Stomach (tissue), 9 donors: Measurements from ENCODE around the gene CASQ1. TPM values are rescaled to one million over a fixed set of nuclear protein-coding genes. Genes with fewer than 3 reads are reported as not detected.

Experiments
- DNase-seq, 2 donors: peaks; one replicate each; pipeline versions ENCODE4 v3.0.0 to v3.0.0-alpha.2; 2013 to 2019
- H3K27ac ChIP-seq, 5 donors: fragments of 200-600 bp in 4 of 5; sonication (generic) in 4 of 5; one replicate each; pipeline ENCODE4 v1.5.1; 2013 to 2019; ENCODE audit warnings: mild to moderate bottlenecking in 1 of 5, moderate library complexity in 1 of 5
- H3K27me3 ChIP-seq, 3 donors: fragments of 200-600 bp; sonication (generic); one replicate each; pipeline ENCODE4 v1.5.1; 2017 to 2019; ENCODE audit warnings: mixed run types in 1 of 3
- H3K36me3 ChIP-seq, 4 donors: fragments of 200-600 bp; sonication (generic); 1 replicate in 3 of 4; 2 replicates in 1 of 4; pipeline ENCODE4 v1.5.1; 2016 to 2019
- H3K4me1 ChIP-seq, 4 donors: fragments of 200-600 bp; sonication (generic); one replicate each; pipeline ENCODE4 v1.5.1; 2016 to 2019
- H3K4me3 ChIP-seq, 4 donors: fragments of 200-600 bp; sonication (generic) in 3 of 4; one replicate each; pipeline ENCODE4 v1.5.1; 2016 to 2019; ENCODE audit warnings: mild to moderate bottlenecking in 1 of 4
- H3K9me3 ChIP-seq, 4 donors: fragments of 200-600 bp; sonication (generic); one replicate each; pipeline ENCODE4 v1.5.1; 2016 to 2019
- EP300 ChIP-seq: sonication (generic); formaldehyde crosslinking; IDR thresholded peaks from one replicate; pipeline ENCODE4 v1.6.1; 2017; ENCODE audit warnings: antibody characterized with exemption
- POLR2A ChIP-seq, 4 donors: fragments of 450-650 bp; IDR thresholded peaks; one replicate each; pipeline ENCODE4 v1.6.1; 2016; ENCODE audit warnings: antibody characterized with exemption in 4 of 4, control low read depth in 2 of 4, mild to moderate bottlenecking in 1 of 4, moderate library complexity in 1 of 4
- POLR2AphosphoS5 ChIP-seq, 3 donors: sonication (generic); formaldehyde crosslinking; IDR thresholded peaks; one replicate each; pipeline ENCODE4 v1.6.1; 2016; ENCODE audit warnings: antibody characterized with exemption in 3 of 3
- WGBS, 5 donors: extraction: QIAGEN DNeasy Blood & Tissue Kit in 3 of 5; methylation state at CpG; one replicate each; pipeline versions ENCODE4 v1.1.5 to v1.1.7; 2013 to 2018; 5-methylcytosine and 5-hydroxymethylcytosine counted together
- intact Hi-C: fragments of 100-400 bp; cut with DNase I; formaldehyde crosslinking; loops from one replicate; pipeline ENCODE4 v1.15.1; 2023; ENCODE audit warnings: low total_unique reads
- polyA plus RNA-seq, 3 donors: library from polyadenylated mRNA; stranded (reverse); fragments of 200-250 nt; gene quantifications; one replicate each; pipeline ENCODE4 v1.2.3, GENCODE V29; 2013
- total RNA-seq, 5 donors: library from RNA; depleted of rRNA; stranded (reverse); fragments of >200 nt; gene quantifications; one replicate each; pipeline versions ENCODE4 v1.1.0 to v1.2.3, GENCODE V29; 2014 to 2016
- TF ChIP-seq, protein P1 (sequence below), 7 experiments: fragments of 450-650 bp in 4 of 7; fragments of 200-600 bp in 3 of 7; sonication (generic) in 3 of 7; IDR thresholded peaks; one replicate each; pipeline ENCODE4 v1.5.1; 2016 to 2019; ENCODE audit warnings: antibody characterized with exemption in 7 of 7, control low read depth in 2 of 7, mild to moderate bottlenecking in 1 of 7
- donor health status: healthy with polysubstance abuse.
- donor health status: Bipolar disorder and iron deficiency.
- donor health status: healthy.

The CASQ1 gene
- total and polyA plus RNA-seq, 8 donors: 0.48 to 0.61 (median 0.55) TPM; not detected in 5

DNA sequence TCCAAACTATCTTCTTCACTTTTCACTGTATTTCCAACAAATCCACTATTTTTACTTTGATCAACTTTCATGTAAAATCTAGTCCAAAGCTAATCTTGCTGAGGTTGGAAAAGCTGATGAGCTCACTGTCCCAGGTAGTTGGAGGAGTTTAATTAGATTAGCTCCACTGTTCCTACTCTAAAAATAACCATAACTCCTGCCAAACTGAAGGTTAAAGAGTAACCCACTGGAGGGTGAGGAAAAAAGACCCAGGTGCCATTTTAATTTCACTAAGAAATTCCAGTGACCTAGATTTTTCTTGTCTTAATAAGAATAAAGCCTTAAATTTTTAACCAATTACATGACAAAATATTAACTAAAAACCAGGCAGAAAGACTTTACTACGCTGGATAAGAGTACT, 56.7 kb downstream of the CASQ1 start:
- Histone ChIP-seq H3K4me1 (peaks cover 5 to 70% (median 23%) of the 10 kb centered on the region in 4 donors), H3K4me3 (no peak overlapping the region), H3K9me3 (no peaks in the 10 kb centered on the region), H3K36me3 (peaks cover 11 to 29% (median 26%) of the 10 kb centered on the region in 4 donors), H3K27ac (no peak overlapping the region), H3K27me3 (no peaks in the 10 kb centered on the region)
- no peak for DNase-seq
- intact Hi-C loops: no loop called here
- WGBS, 5 donors: 88 to 100% (median 94%) methylated on average over 1 of the region's 1 CpG
- TF ChIP-seq EP300 (no peak), POLR2AphosphoS5 (IDR thresholded peaks at IDR 0.05) (no peak), POLR2A (IDR thresholded peaks at IDR 0.05) (no peak)
- TF ChIP-seq, protein P1, sequence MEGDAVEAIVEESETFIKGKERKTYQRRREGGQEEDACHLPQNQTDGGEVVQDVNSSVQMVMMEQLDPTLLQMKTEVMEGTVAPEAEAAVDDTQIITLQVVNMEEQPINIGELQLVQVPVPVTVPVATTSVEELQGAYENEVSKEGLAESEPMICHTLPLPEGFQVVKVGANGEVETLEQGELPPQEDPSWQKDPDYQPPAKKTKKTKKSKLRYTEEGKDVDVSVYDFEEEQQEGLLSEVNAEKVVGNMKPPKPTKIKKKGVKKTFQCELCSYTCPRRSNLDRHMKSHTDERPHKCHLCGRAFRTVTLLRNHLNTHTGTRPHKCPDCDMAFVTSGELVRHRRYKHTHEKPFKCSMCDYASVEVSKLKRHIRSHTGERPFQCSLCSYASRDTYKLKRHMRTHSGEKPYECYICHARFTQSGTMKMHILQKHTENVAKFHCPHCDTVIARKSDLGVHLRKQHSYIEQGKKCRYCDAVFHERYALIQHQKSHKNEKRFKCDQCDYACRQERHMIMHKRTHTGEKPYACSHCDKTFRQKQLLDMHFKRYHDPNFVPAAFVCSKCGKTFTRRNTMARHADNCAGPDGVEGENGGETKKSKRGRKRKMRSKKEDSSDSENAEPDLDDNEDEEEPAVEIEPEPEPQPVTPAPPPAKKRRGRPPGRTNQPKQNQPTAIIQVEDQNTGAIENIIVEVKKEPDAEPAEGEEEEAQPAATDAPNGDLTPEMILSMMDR (IDR thresholded peaks at IDR 0.05): no peak

DNA sequence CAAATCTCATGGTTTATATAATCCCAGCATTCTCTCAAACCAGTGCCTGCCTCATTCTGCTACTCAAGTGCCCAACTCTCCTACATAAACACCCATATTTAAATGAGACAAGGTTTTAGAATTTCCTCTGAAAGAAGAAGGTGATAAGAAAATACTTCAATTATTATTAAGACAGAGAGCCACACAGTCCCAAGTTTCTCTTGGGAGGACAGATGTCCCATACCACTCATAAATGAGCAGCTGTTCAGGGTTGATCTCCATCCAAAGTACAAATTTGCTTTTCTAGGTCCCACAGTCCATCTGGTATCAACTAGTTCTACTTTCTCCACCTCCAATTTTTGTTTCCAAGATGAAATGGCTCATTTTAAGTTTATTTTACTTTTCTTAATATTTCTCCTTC, 60.6 kb downstream of the CASQ1 start:
- intact Hi-C loops: loop anchor here (5.0 kb wide), 1 partner anchor 59 kb away; the partner anchor contains the start of gene CASQ1
- TF ChIP-seq, protein P1 (IDR thresholded peaks at IDR 0.05): no peak
- no peak for TF ChIP-seq EP300
- no peak for TF ChIP-seq POLR2A (IDR thresholded peaks at IDR 0.05)
- no peak for TF ChIP-seq POLR2AphosphoS5 (IDR thresholded peaks at IDR 0.05)
- Histone ChIP-seq H3K27ac (peak overlapping the region in 1 of 5 donors; percentile 62), H3K9me3 (no peaks in the 10 kb centered on the region), H3K27me3 (no peaks in the 10 kb centered on the region), H3K36me3 (peaks cover 0 to 19% (median 14%) of the 10 kb centered on the region in 4 donors), H3K4me1 (peaks cover 6 to 49% (median 27%) of the 10 kb centered on the region in 4 donors), H3K4me3 (no peak overlapping the region)
- no peak for DNase-seq

Other genes starting within 250 kb of the CASQ1 start
- gene IGSF9, start 245.0 kb upstream of the CASQ1 start, total RNA-seq: 10 to 100 TPM in 3 of 5 donors, 1 to 10 TPM in 2; 4.9 to 36.2 (median 15.6) TPM
- 1 to 10 TPM; 2.0 to 8.2 (median 7.3) TPM for gene IGSF9, start 245.0 kb upstream of the CASQ1 start, polyA plus RNA-seq
- not detected for gene SLAMF9, start 236.3 kb upstream of the CASQ1 start, total RNA-seq
- under 1 TPM in 1 of 3 donors, not detected in 2; 0.87 TPM for gene SLAMF9, start 236.3 kb upstream of the CASQ1 start, polyA plus RNA-seq
- gene PIGM, start 158.6 kb upstream of the CASQ1 start, total RNA-seq: 1 to 10 TPM; 3.5 to 8.7 (median 6.6) TPM
- gene PIGM, start 158.6 kb upstream of the CASQ1 start, polyA plus RNA-seq: 1 to 10 TPM in 2 of 3 donors, under 1 TPM in 1; 0.76 to 3.4 (median 1.6) TPM
- gene KCNJ10, start 120.4 kb upstream of the CASQ1 start, total RNA-seq: not detected
- 1 to 10 TPM in 1 of 3 donors, under 1 TPM in 2; 0.19 to 1.1 (median 0.78) TPM for gene KCNJ10, start 120.4 kb upstream of the CASQ1 start, polyA plus RNA-seq
- gene KCNJ9, start 109.0 kb upstream of the CASQ1 start, total RNA-seq: under 1 TPM in 1 of 5 donors, not detected in 4; 0.87 TPM
- gene KCNJ9, start 109.0 kb upstream of the CASQ1 start, polyA plus RNA-seq: under 1 TPM in 2 of 3 donors, not detected in 1; 0.03 to 0.06 TPM
- 10 to 100 TPM in 3 of 5 donors, 1 to 10 TPM in 2; 4.7 to 65.2 (median 11.6) TPM for gene IGSF8, start 92.0 kb upstream of the CASQ1 start, total RNA-seq
- 10 to 100 TPM in 2 of 3 donors, 1 to 10 TPM in 1; 5.8 to 21.7 (median 18.0) TPM for gene IGSF8, start 92.0 kb upstream of the CASQ1 start, polyA plus RNA-seq
- gene ATP1A2, start 74.8 kb upstream of the CASQ1 start, total RNA-seq: 100 to 1,000 TPM in 1 of 5 donors, 10 to 100 TPM in 3, 1 to 10 TPM in 1; 7.0 to 104 (median 11.7) TPM
- 10 to 100 TPM in 1 of 3 donors, under 1 TPM in 2; 0.31 to 17.3 (median 0.56) TPM for gene ATP1A2, start 74.8 kb upstream of the CASQ1 start, polyA plus RNA-seq
- under 1 TPM in 1 of 5 donors, not detected in 4; 0.37 TPM for gene ATP1A4, start 39.0 kb upstream of the CASQ1 start, total RNA-seq
- under 1 TPM in 1 of 3 donors, not detected in 2; 0.05 TPM for gene ATP1A4, start 39.0 kb upstream of the CASQ1 start, polyA plus RNA-seq
- gene PEA15, start 14.8 kb downstream of the CASQ1 start, total RNA-seq: 10 to 100 TPM; 26.3 to 75.4 (median 34.8) TPM
- 100 to 1,000 TPM in 2 of 3 donors, 10 to 100 TPM in 1; 69.4 to 127 (median 107) TPM for gene PEA15, start 14.8 kb downstream of the CASQ1 start, polyA plus RNA-seq
- gene DCAF8, start 72.0 kb downstream of the CASQ1 start, total RNA-seq: 100 to 1,000 TPM in 3 of 5 donors, 10 to 100 TPM in 2; 85.8 to 267 (median 148) TPM
- gene DCAF8, start 72.0 kb downstream of the CASQ1 start, polyA plus RNA-seq: 10 to 100 TPM; 39.4 to 45.1 (median 40.7) TPM
- gene PEX19, start 94.6 kb downstream of the CASQ1 start, total RNA-seq: 100 to 1,000 TPM in 1 of 5 donors, 10 to 100 TPM in 3, 1 to 10 TPM in 1; 9.3 to 117 (median 56.0) TPM
- gene PEX19, start 94.6 kb downstream of the CASQ1 start, polyA plus RNA-seq: 10 to 100 TPM; 15.7 to 29.3 (median 25.4) TPM
- 100 to 1,000 TPM in 4 of 5 donors, 10 to 100 TPM in 1; 64.8 to 243 (median 124) TPM for gene COPA, start 152.7 kb downstream of the CASQ1 start, total RNA-seq
- 10 to 100 TPM; 42.4 to 57.0 (median 49.2) TPM for gene COPA, start 152.7 kb downstream of the CASQ1 start, polyA plus RNA-seq
- gene NCSTN, start 152.8 kb downstream of the CASQ1 start, total RNA-seq: 100 to 1,000 TPM in 1 of 5 donors, 10 to 100 TPM in 4; 18.2 to 123 (median 71.0) TPM
- 10 to 100 TPM; 14.5 to 37.0 (median 34.6) TPM for gene NCSTN, start 152.8 kb downstream of the CASQ1 start, polyA plus RNA-seq
- gene NHLH1, start 176.5 kb downstream of the CASQ1 start, total RNA-seq: not detected
- gene NHLH1, start 176.5 kb downstream of the CASQ1 start, polyA plus RNA-seq: under 1 TPM in 1 of 3 donors, not detected in 2; 0.08 TPM
- gene VANGL2, start 210.0 kb downstream of the CASQ1 start, total RNA-seq: 1 to 10 TPM in 4 of 5 donors, under 1 TPM in 1; 0.45 to 7.4 (median 4.4) TPM
- 1 to 10 TPM in 2 of 3 donors, under 1 TPM in 1; 0.46 to 4.2 (median 1.5) TPM for gene VANGL2, start 210.0 kb downstream of the CASQ1 start, polyA plus RNA-seq